ENCODE measurements around the gene GREM2. TPM values are rescaled to one million over a fixed set of nuclear protein-coding genes. Genes with fewer than 3 reads are reported as not detected.

Gene GREM2
- polyA plus RNA-seq, 2 of the 4 experiments (the other 2 are of a cell fraction), result 0.13 to 0.59 TPM

GRCh38 chr1:240618946-240619345 lies 7.0 kb upstream of the GREM2 start:
- DNase-seq (ENCODE audit: low read depth in 1 of 2, low spot score in 1 of 2) (no peak), ATAC-seq (no peak), FAIRE-seq (no peak)
- Histone ChIP-seq H3K27ac (no peak overlapping the region), H3K4me1 (no peaks in the 10 kb centered on the region), H3K9me3 (no peaks in the 10 kb centered on the region), H3K4me3 (no peak overlapping the region), H3K4me2 (no peak overlapping the region)
- TF ChIP-seq BCL3 (IDR thresholded peaks at IDR 0.05) (no peak), RCOR1 (IDR thresholded peaks at IDR 0.05; ENCODE audit: low read depth, low read length) (no peak), RNF2 (IDR thresholded peaks at IDR 0.05; ENCODE audit: borderline replicate concordance, low read depth) (no peak), RFX5 (IDR thresholded peaks at IDR 0.05) (no peak), BHLHE40 (IDR thresholded peaks at IDR 0.05; ENCODE audit: low read depth, low read length) (no peak), RARB (CRISPR knock-in tag; IDR thresholded peaks at IDR 0.05) (no peak), NPAS2 (CRISPR knock-in tag; IDR thresholded peaks at IDR 0.05; ENCODE audit: borderline replicate concordance) (no peak), E2F6 (IDR thresholded peaks at IDR 0.05; ENCODE audit: borderline replicate concordance, low read depth) (no peak), FOXS1 (CRISPR knock-in tag; IDR thresholded peaks at IDR 0.05) (no peak), CBX8 (IDR thresholded peaks at IDR 0.05) (no peak), RAD21 (conservative IDR thresholded peaks at IDR 0.05 in 1 of 2, IDR thresholded peaks at IDR 0.05 in 1 of 2) (no peak), HOXB5 (CRISPR knock-in tag; IDR thresholded peaks at IDR 0.05) (no peak), ZFP36 (IDR thresholded peaks at IDR 0.05; ENCODE audit: borderline replicate concordance, partially characterized antibody) (no peak), POLR2AphosphoS2 (conservative IDR thresholded peaks at IDR 0.05; ENCODE audit: low read length) (no peak), HOXA7 (CRISPR knock-in tag; IDR thresholded peaks at IDR 0.05) (no peak)
- ChIA-PET CTCF (interaction anchor here (1.1 to 2.4 kb wide), 2 partner anchors 10 to 429 kb away, joined by 3 to 6 read pairs; no protein-coding TSS in a partner anchor), POLR2A (no interaction called here)
- WGBS (ENCODE audit: missing lambda C conversion rate), result 78% methylated on average over 4 of the region's 4 CpGs

- ChIA-PET POLR2A (no interaction called here), CTCF (interaction anchor here (1.3 to 1.7 kb wide), 3 partner anchors 10 to 611 kb away, joined by 3 to 4 read pairs (median 3); no protein-coding TSS in a partner anchor)
- 92% methylated on average over 4 of the region's 4 CpGs for WGBS (ENCODE audit: missing lambda C conversion rate)
- Histone ChIP-seq H3K4me1 (peaks cover 10% of the 10 kb centered on the region; the same call in 1 of the 3 replicates), H3K4me3 (no peak overlapping the region), H3K4me2 (no peak overlapping the region), H3K27ac (no peak overlapping the region), H3K9me3 (no peaks in the 10 kb centered on the region)
- TF ChIP-seq RAD21 (conservative IDR thresholded peaks at IDR 0.05 in 1 of 2, IDR thresholded peaks at IDR 0.05 in 1 of 2) (no peak), KDM5A (IDR thresholded peaks at IDR 0.05) (no peak), SREBF2 (IDR thresholded peaks at IDR 0.05) (no peak), BHLHE40 (IDR thresholded peaks at IDR 0.05; ENCODE audit: low read depth, low read length) (no peak)
- FAIRE-seq (no peak), DNase-seq (ENCODE audit: low read depth in 1 of 2, low spot score in 1 of 2) (no peak), ATAC-seq (no peak)
Measured at GRCh38 chr1:240616018-240616417, 4.1 kb upstream of the GREM2 start.

- CTCF ChIA-PET, result interaction anchor here (0.6 to 1.4 kb wide), 4 partner anchors 24 to 424 kb away, joined by 3 read pairs; no protein-coding TSS in a partner anchor
- FAIRE-seq (no peak), ATAC-seq (no peak)
Measured at GRCh38 chr1:240613356-240614142, 1.6 kb upstream of the GREM2 start.

More at GRCh38 chr1:240613356-240614142, 1.6 kb upstream of the GREM2 start:
- TF ChIP-seq HEYL (CRISPR knock-in tag; IDR thresholded peaks at IDR 0.05) (no peak), NR3C1 (IDR thresholded peaks at IDR 0.05) (no peak), CBX8 (IDR thresholded peaks at IDR 0.05) (no peak), CBX2 (IDR thresholded peaks at IDR 0.05; ENCODE audit: borderline replicate concordance, low read depth) (no peak), ELK1 (IDR thresholded peaks at IDR 0.05; ENCODE audit: low read depth, low read length) (no peak), TFCP2L1 (CRISPR knock-in tag; IDR thresholded peaks at IDR 0.05) (no peak), FOXS1 (CRISPR knock-in tag; IDR thresholded peaks at IDR 0.05) (no peak), PHF8 (IDR thresholded peaks at IDR 0.05; ENCODE audit: borderline replicate concordance, low read depth) (no peak), MAZ (IDR thresholded peaks at IDR 0.05; ENCODE audit: borderline replicate concordance, low read depth, low read length) (no peak), BHLHE40 (IDR thresholded peaks at IDR 0.05; ENCODE audit: low read depth, low read length) (no peak), RCOR1 (IDR thresholded peaks at IDR 0.05; ENCODE audit: low read depth, low read length) (no peak), POLR2AphosphoS2 (conservative IDR thresholded peaks at IDR 0.05; ENCODE audit: low read length) (no peak), RAD21 (conservative IDR thresholded peaks at IDR 0.05 in 1 of 2, IDR thresholded peaks at IDR 0.05 in 1 of 2) (no peak), TP53 (CRISPR knock-in tag; IDR thresholded peaks at IDR 0.05) (no peak), SMC3 (IDR thresholded peaks at IDR 0.05) (no peak)
- no peak for DNase-seq (ENCODE audit: low read depth in 1 of 2, low spot score in 1 of 2)
- Histone ChIP-seq H3K9me3 (no peaks in the 10 kb centered on the region), H3K4me2 (no peak overlapping the region), H3K4me1 (peaks cover 11% of the 10 kb centered on the region; the same call in 1 of the 3 replicates), H3K4me3 (no peak overlapping the region), H3K27ac (no peak overlapping the region)
- POLR2A ChIA-PET, result no interaction called here
- 32% methylated on average over 5 of the region's 5 CpGs for WGBS (ENCODE audit: missing lambda C conversion rate)

Data from A549 (cell line).